A549 treated with RU486 at 1 μM for 4 hours (cell line): ENCODE data around the gene AIFM2. TPM values are rescaled to one million over a fixed set of nuclear protein-coding genes. Genes with fewer than 3 reads are reported as not detected.

Experiments used
- total RNA-seq: library from RNA; stranded (reverse); fragments of 200-300 nt; extraction: Qiagen RNA extraction; gene quantifications from 5 replicates; pipeline ENCODE4 v1.2.3, GENCODE V29; 2022; ENCODE audit warnings: low read depth

Gene AIFM2
- total RNA-seq = 28.7 to 37.7 TPM (median 37.3 TPM) in 5 replicates

DNA sequence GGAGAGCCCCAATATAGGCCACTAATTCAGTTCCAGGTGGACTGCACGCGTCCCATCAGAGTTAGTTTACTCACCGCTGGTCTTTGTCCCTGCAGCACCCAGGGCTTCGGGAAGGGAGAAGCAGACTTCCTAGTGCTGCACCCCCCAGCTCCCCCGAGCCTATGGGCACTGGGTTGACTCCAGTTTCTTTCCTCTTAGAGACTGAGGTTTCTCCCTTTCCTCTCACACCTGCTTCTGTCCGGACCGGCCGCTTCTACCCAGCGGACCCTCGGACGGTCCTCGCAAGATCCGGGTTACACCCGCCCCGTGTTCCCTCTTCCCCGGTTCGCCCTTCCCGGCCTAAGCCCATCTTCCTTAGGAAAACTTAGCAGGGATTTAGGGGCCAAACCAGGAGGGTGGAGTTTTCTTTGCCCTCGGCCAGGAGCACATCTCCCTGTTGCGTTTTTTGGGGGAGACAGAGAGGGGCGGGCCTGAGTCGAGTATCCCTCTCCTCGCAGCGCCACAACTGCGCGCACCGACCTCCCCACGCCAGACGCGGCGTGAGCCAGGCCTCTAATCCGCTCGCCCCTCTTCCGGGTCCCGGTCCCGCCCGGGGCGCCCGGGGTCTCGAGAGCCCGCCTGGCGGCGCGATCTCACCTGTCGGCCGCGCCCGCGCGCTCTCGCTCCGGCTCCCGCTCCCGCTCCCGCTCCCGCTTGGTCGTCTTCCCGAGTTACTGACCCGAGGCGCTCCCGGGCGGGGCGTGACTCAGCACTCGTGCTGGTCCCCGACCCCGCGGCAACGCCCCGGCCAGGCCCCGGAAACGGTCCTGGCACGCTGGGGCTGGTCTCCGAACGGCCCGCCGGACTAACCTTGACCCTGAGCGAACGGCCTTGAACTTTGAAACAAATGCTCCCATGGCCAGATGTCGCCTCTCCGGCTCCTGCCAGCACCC lies at the start of gene AIFM2:
TSS of gene AIFM2 (minus strand) at position 728 of the 932 bp plus-strand sequence. CDS start 8,741 bp downstream, outside the sequence.

DNA sequence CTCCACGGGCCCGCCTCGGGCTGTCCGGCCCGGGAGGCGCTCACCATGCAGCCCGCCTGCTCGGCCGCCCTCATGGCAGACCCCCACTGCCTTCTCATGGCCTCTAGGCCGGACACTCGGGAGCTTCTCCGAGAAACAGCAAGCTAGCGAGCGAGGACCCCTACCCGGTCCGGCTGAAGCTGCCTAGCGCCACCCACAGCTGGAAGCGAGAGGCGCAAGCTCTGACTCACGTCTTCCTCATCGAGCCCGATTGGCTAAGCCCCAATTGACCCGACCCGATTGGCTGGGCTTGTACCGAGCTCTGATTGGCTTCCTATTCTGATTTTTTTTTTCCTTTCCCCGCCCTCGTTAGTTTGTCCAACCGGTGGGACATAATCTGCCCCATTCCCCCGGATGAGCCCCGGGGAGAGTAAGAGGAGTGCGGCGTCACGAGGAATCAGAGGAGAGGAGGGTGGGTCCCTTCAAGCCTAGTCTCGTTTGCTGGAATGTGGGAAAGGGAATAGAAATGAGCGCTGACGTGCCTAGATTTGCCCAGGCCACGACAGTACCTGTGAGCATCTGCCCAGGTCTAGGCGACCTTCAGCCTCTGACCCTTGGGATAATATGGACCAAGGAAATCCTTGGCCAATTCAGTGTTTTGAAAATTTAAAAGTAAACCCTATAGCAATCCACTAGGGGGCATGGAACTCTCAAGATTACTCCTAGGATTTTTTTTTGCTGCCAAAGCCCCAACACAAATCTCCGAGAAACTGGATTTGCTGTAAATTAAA lies 14.0 kb upstream of the AIFM2 start, which contains the start of gene TYSND1:
TSS of gene TYSND1 (minus strand) at position 212 of the 770 bp plus-strand sequence. CDS start at position 98, 114 bp downstream.

Other genes with a start within 250 kb of the AIFM2 start
- gene MACROH2A2, start 80.0 kb downstream of the AIFM2 start, total RNA-seq = 24.8 to 31.5 TPM (median 28.6 TPM) in 5 replicates
- gene TYSND1, start 13.9 kb upstream of the AIFM2 start, total RNA-seq = 12.5 to 20.0 TPM (median 18.1 TPM) in 5 replicates
- 74.9 to 120 TPM (median 81.1 TPM) in 5 replicates for gene SAR1A, start 37.7 kb upstream of the AIFM2 start, total RNA-seq
- 184 to 232 TPM (median 201 TPM) in 5 replicates for gene PPA1, start 100.6 kb upstream of the AIFM2 start, total RNA-seq
- gene NPFFR1, start 151.2 kb upstream of the AIFM2 start, total RNA-seq = 0.01 TPM in 1 of 5 replicates, not detected in the others
- gene LRRC20, start 249.8 kb upstream of the AIFM2 start, total RNA-seq = 15.6 to 19.7 TPM (median 18.1 TPM) in 5 replicates